NOMO-1 treated with dmso at 0.1 percent for 144 hours (cell line): ENCODE data around the gene TSSC4.

Source experiments
- DNase-seq: peaks from one replicate; lab custom pipeline; 2025; ENCODE audit not compliant: unreplicated experiment; lab: John Stamatoyannopoulos, UW

TSSC4 gene

DNA sequence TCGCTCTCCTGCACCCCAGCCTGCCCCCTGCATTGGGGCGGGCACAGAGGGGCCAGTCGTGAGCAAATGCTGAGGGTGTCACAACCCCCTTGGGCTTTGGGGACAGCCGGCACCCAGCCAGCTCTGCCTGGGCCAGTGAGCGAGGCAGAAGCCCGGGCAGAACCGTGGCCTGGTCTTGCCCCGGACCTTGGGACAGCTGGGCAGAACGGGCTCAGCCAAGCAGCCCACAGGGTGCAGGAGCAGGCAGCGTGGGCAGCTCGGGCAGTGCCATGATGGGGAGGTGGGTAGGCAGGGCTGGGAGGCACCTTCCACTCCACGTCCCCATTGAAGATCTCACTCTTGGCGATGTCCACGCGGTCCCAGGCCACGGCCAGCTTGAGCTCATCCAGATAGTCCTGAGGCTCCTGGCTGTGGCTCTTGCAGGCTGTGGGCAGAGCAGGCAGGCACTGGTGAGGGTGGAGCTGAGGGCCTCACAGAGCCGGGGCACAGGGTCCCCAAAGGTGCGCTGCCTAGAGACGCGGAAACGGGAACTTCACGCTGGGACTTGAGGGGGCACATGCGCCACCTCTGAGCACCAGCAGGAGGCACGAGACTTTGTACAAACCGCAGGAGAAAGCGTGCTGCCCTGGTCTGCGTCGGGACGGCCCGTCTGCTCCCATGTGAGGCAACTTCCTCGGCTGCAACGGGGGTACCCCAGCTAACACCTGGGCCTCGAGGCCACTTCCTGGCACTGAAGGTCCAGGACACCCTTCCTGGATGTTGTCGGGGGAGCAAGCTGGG, 15.2 kb downstream of the TSSC4 start:
- no peak for DNase-seq

DNA sequence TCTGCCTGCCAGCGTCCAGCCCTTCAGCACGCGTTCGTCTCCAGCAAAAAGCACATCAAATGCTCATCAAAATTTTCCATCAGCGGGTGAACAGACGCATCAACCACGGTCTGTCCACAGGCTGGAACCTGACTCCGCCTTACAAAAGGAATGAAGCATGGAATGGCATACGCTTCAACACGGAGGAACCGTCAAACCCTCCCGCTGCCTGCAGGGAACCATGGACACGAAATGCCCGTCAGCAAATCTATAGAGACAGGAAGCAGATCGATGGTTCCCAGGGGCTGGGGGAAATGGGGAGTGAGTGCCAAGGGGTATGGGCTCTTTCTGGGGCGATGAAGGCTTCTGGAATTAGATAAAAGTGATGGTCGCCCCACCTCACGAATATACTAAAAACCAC, 16.2 kb downstream of the TSSC4 start:
- no peak for DNase-seq

DNA sequence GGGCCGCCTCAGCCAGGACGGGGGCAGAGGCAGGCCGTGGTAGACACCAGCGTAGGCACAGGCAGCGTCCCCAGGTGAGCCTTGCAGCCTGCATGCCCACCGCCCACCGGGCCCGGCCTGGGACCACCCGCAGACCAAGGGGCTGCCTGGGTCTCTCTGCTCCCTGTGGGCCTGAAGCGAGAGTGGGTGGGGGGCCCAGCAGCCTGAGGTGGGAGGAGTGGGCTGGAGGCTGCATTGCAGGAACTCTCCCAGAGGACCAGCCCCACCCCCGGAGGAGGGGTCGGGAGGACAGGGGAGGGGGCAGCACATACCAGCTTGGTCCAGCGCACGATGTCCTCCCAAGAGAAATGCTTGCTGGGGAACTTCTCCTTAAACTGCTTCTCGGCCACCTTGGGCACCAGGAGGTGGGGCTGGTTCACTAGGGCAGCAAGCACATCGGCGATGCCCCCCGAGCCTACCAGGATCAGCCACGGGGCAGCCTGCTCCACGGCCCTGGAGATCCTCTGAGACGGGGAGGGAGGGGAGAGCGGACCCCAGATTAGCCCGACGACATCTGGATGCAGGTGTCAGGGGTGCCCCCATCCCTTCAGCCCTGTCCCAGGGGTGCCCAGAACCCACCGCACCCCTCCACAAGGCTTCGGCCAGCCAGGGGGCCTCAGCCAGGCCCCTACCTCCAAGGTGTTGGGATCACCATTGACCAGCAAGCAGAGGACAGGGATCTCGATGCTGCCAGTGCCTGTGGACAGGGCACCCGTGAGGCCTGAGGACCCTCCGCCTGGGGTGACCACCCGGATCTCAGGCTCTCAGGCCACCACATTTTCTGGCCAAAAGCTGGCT, 17.5 kb downstream of the TSSC4 start:
- DNase-seq = no peak

GRCh38 chr11:2418693-2419360, 18.3 kb downstream of the TSSC4 start:
- DNase-seq = no peak

- peak; percentile 70 for DNase-seq
These were observed 19.3 kb downstream of the TSSC4 start for GRCh38 chr11:2419638-2420501.

- DNase-seq = peak; percentile 59
These were observed 20.1 kb downstream of the TSSC4 start for GRCh38 chr11:2420502-2421225.

GRCh38 chr11:2421226-2421994, 20.9 kb downstream of the TSSC4 start:
- DNase-seq = no peak

GRCh38 chr11:2421996-2422395, 21.4 kb downstream of the TSSC4 start:
- DNase-seq = no peak

- DNase-seq = no peak
These were observed 22.1 kb downstream of the TSSC4 start for GRCh38 chr11:2422461-2423156.

DNA sequence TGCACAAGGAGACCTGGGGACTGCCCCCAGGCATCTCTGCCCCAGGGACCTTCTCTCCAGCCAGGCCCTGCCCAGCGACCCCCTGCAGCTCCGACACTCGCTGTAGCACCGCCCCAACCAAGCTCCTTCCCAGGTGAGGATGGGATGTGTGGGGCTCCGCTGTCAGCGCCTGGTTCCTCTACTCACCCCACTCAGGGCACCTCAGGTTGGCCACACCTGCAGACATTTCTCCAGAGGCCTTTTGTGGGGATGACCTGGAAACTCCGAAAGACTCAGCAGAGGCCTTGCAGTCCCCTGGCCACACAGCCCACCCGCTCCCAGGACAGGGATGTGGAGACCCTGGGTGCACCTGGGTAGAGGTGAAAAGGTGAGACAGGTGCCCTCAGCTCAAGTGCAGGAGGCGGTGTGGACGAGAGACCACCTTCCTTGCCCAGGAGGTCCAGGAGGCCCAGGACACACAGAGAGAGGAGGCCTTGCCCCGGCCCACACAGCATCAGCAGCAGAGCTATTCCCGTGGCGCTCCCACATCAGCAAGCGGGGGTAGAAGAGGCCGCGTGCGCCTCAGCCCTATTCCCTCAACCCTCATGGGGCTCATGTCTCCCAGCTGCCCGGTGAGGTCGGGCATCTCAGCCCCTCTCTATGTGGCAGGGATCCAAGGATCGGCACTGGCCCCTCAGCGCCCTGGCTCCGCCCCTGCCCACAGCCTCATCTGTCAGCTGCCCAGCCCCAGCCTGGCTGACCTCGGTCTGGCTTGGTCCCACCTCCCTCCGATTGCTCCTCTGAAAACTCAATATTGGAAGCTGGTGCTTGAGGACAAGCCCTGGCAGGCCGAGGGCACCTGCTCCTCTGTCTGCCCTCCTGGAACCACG, 22.8 kb downstream of the TSSC4 start:
- DNase-seq = no peak

GRCh38 chr11:2424811-2425495, 24.4 kb downstream of the TSSC4 start:
- no peak for DNase-seq

DNA sequence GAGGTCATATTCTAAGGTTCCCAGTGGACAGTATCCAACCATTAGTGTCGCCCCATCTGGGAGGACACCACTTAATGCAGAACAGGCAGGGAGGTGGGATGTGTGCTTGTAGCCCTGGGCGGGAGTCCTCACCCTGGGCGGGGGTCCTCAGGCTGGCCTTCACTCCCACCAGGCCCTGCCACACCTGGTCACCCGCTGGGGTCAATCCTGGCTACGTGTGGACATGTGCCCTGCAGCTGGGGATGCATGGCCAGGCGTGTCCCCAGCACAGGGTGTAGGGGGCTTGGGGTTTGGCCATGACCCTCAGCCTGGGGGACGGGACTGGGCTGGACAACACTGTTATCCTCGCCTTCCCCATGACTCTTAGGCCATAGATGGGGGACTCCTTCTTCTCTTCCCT, 25.0 kb downstream of the TSSC4 start:
- DNase-seq = no peak

GRCh38 chr11:2426221-2426620, 25.7 kb downstream of the TSSC4 start:
- DNase-seq = no peak

DNA sequence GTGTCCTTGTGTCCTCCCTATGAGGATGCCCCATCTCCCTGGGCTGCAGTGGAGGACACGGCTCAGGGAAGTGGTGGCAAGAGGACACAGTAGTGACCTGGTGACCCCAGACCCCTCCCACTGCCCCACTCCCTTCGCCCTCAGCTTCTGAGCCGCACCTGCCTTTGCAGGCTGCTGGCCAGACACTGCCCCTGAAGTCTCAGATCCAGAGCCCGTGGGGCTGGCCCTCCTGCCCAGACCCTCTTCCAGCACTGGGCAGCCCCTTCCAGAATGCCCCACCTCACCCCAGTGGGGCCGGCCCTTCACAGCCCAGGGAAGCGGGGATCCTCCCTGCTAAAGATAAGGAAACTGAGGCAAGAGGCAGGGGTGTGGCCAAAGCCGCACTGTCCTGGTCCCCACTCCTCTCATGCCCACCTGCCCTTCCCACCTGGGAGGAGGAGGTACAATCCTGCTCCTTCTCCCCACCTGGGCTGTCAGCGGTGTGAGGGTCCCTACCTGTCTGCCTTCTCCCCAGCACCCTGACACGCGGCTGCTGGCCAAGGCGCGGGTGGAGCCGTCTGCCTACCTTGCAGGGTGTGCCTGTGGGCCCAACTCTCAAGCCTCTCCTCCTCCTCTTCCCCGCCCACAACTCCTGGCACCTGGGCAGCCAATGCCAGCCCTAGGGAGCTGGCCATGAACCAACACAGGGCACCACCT, 26.4 kb downstream of the TSSC4 start:
- DNase-seq = no peak

GRCh38 chr11:2427721-2428321, 27.3 kb downstream of the TSSC4 start:
- DNase-seq = no peak

- peak; percentile 52 for DNase-seq
These were observed 27.8 kb downstream of the TSSC4 start for GRCh38 chr11:2428322-2428795.
